Mucosa of descending colon (tissue), 3 donors: Measurements from ENCODE around the gene NUDT8. TPM values are rescaled to one million over a fixed set of nuclear protein-coding genes. Genes with fewer than 3 reads are reported as not detected.

Source experiments
- ATAC-seq: fragments of 200-7000 bp; cut with Tn5 transposase; one replicate; pipeline ENCODE4 v1.9.1; 2020; ENCODE audit warnings: mild to moderate bottlenecking, moderate library complexity
- DNase-seq, 3 donors: peaks; one replicate each; pipeline ENCODE4 v3.0.0-alpha.2; 2020
- H3K36me3 ChIP-seq: fragments of 200-600 bp; one replicate; pipeline ENCODE4 v1.8.0; 2021; ENCODE audit warnings: low read depth, mild to moderate bottlenecking
- H3K4me1 ChIP-seq: fragments of 200-600 bp; one replicate; pipeline ENCODE4 v1.8.0; 2021; ENCODE audit warnings: low read depth, mild to moderate bottlenecking
- H3K4me3 ChIP-seq: fragments of 200-600 bp; one replicate; pipeline ENCODE4 v1.8.0; 2021; ENCODE audit warnings: mild to moderate bottlenecking
- H3K9me3 ChIP-seq: fragments of 200-600 bp; one replicate; pipeline ENCODE4 v1.8.0; 2021; ENCODE audit warnings: mild to moderate bottlenecking
- CTCF ChIP-seq: fragments of 200-600 bp; IDR thresholded peaks from one replicate; pipeline ENCODE4 v1.8.0; 2022; ENCODE audit warnings: antibody characterized with exemption, mild to moderate bottlenecking
- intact Hi-C, 2 donors: fragments of 100-400 bp; cut with DNase I in 1 of 2; cut with micrococcal nuclease in 1 of 2; formaldehyde crosslinking; loops; one replicate each; pipeline versions ENCODE4 v1.11.0 to v1.11.1; 2022; cut with DNase I, micrococcal nuclease
- total RNA-seq, 3 donors: library from RNA; stranded (reverse); fragmentation: NEBNext Ultra II Directional in 2 of 3; extraction: Animal tissue kit (Norgen Biotek cat#: 25700) in 2 of 3; gene quantifications; one replicate each; pipeline versions ENCODE4 v1.2.1 to v1.2.4, GENCODE V29; 2021 to 2023
- donor health status: DM: no; HTN: no; CAD: no; lungs with moderate emphysema.
- donor health status: DM: no; HTN: no; CAD: no.
- donor health status: DM: no; HTN: yes; CAD: no.

NUDT8 gene
- total RNA-seq, 3 donors from 2014 or later: 17.3 to 34.6 (median 23.1) TPM

GRCh38 chr11:67666303-67666645 is 36.5 kb upstream of the NUDT8 start:
- Histone ChIP-seq H3K4me3 (no peak overlapping the region), H3K9me3 (no peaks in the 10 kb centered on the region), H3K36me3 (no peaks in the 10 kb centered on the region), H3K4me1 (peaks cover 5% of the 10 kb centered on the region)
- intact Hi-C loops: no loop called here
- DNase-seq (no peak), ATAC-seq (no peak)
- TF ChIP-seq CTCF: no peak

DNA sequence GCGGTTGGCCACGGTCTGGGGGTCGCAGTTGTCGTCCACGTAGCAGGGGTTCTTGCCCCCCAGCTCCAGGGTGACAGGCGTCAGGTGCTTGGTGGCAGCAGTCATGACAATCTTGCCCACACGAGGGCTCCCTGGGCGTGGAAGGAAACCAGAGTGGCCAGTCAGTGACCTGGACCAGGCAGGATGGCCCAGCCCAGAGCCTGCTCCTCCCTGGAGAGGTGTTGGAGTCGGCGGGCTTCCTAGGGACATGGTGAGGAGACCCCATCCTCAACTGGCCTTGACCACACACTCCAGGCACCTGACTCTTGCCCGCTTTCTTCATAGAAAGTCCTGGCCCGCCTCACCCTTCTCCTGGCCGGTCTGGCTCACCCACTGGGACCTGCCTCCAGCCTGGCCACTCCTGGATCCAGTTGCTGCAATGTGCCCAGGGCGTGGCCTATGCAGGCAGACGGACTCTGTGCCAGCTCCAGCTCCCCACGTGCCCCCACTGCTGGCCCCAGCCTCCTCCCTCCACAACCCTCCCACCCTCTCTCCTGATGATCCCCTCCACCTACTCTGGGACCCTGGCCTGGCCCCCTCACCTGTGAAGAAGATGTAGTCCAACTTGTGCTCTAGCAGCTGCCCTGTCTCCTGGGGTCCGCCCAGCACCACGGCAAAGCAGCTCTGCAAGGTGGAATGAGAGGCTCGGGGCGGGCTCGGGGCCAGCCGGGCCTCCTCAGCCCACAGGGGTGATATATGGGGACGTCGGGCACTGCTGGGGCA is 36.0 kb upstream of the NUDT8 start:
- TF ChIP-seq CTCF: no peak
- H3K36me3 ChIP-seq: no peaks in the 10 kb centered on the region
- intact Hi-C loops: no loop called here
- no peaks in the 10 kb centered on the region for H3K9me3 ChIP-seq
- ATAC-seq (peak; percentile 82), DNase-seq (peak in 2 of 3 donors; percentile 73 to 75)
- H3K4me1 ChIP-seq: peaks cover 5% of the 10 kb centered on the region
- no peak overlapping the region for H3K4me3 ChIP-seq

DNA sequence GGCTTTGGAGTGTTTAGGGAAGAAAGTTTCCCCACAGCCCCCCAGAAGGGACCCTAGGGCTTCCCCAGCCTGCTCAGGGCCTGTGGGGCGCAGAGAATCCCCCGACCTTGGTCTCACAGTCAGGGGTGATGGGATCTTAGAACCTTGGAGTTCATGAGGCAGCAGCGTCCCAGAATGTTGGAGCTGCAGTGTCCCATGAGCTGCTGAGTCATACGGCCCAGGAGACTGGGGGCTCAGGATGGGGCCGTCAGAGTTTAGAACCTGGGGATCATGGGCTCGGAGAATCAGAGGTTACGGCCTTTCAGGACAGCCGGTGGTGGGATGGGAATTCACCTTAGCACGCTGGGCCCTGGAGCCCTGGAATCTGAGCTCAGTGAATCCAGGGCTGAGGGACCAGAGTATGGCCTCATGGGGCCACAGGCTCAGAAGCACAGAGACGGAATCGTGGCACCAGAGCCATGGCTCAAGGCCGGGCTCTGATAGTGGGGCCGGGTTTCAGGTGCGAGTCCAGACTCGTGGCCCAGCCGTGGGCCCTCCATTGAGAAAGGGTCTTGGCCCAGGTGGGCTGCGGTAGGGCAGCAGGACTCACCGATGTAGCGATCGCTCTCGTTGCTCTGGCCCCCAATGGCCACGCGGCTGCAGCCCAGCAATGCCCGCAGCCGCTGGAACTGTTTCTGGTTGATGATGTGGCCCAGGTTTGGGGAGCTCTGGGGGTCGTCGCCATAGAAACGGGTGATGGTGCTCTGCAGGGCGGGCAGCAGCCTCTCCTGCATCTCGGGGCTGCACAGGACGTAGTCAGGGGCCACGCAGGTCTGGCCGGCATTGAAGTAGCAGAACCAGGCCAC is 35.2 kb upstream of the NUDT8 start:
- H3K4me3 ChIP-seq: no peak overlapping the region
- ATAC-seq: no peak
- no peak for DNase-seq
- intact Hi-C loops: no loop called here
- H3K9me3 ChIP-seq: no peaks in the 10 kb centered on the region
- TF ChIP-seq CTCF: no peak
- no peaks in the 10 kb centered on the region for H3K36me3 ChIP-seq
- H3K4me1 ChIP-seq: peaks cover 5% of the 10 kb centered on the region

- H3K4me3 ChIP-seq: no peak overlapping the region
- H3K9me3 ChIP-seq: no peaks in the 10 kb centered on the region
- intact Hi-C loops: no loop called here
- TF ChIP-seq CTCF: no peak
- peaks cover 5% of the 10 kb centered on the region for H3K4me1 ChIP-seq
- DNase-seq (no peak), ATAC-seq (no peak)
- H3K36me3 ChIP-seq: no peaks in the 10 kb centered on the region
Measured at GRCh38 chr11:67664213-67664585, 34.5 kb upstream of the NUDT8 start.

GRCh38 chr11:67663532-67664212 is 33.9 kb upstream of the NUDT8 start:
- Histone ChIP-seq H3K4me1 (peaks cover 5% of the 10 kb centered on the region), H3K9me3 (no peaks in the 10 kb centered on the region), H3K36me3 (no peaks in the 10 kb centered on the region), H3K4me3 (no peak overlapping the region)
- intact Hi-C loops: no loop called here
- DNase-seq (no peak), ATAC-seq (no peak)
- no peak for TF ChIP-seq CTCF
